IMR-90 (cell line): ENCODE measurements around the gene CERKL. TPM values are rescaled to one million over a fixed set of nuclear protein-coding genes. Genes with fewer than 3 reads are reported as not detected.

Experiments used
- ATAC-seq: fragments of 200-7000 bp; cut with Tn5 transposase; 2 replicates; pipeline ENCODE4 v1.9.1; 2020; ENCODE audit warnings: low read depth, mild to moderate bottlenecking, moderate library complexity
- BruUV-seq: library from RNA; stranded (reverse); fragments of 400-500 nt; replicated peaks from 2 replicates; lab custom pipeline; 2021; lab: Mats Ljungman, UMichigan
- CTCF ChIA-PET: fragments of 300-600 bp; formaldehyde crosslinking; extraction: SDS; loops from one replicate; lab custom pipeline; 2021; ENCODE audit warnings: antibody characterized with exemption; lab: Yijun Ruan, JAX
- POLR2A ChIA-PET: fragments of 300-600 bp; sonication (Branson Sonifier 250); formaldehyde crosslinking; loops from one replicate; lab custom pipeline; 2022; ENCODE audit warnings: antibody characterized with exemption; ENCODE audit not compliant: unreplicated experiment; lab: Charles Lee
- DNase-seq: peaks from one replicate; pipeline ENCODE4 v3.0.0; 2013
- H2AFZ ChIP-seq: replicated peaks from 2 replicates; pipeline ENCODE3; 2013; ENCODE audit warnings: low read length, mild to moderate bottlenecking; ENCODE audit not compliant: poor library complexity
- H2AK5ac ChIP-seq: 2 replicates; pipeline ENCODE4 v1.6.1; 2013; ENCODE audit warnings: low read depth, low read length, inconsistent platforms
- H2AK9ac ChIP-seq: replicated peaks from 2 replicates; pipeline ENCODE3; 2013; ENCODE audit warnings: mild to moderate bottlenecking, low read depth, low read length, moderate library complexity; ENCODE audit not compliant: poor library complexity
- H2BK120ac ChIP-seq: 2 replicates; pipeline ENCODE4 v1.6.1; 2013; ENCODE audit warnings: low read depth, low read length, inconsistent platforms
- H2BK15ac ChIP-seq: 3 replicates; pipeline ENCODE4 v1.6.1; 2013; ENCODE audit warnings: low read depth, low read length, inconsistent platforms
- H2BK20ac ChIP-seq: 2 replicates; pipeline ENCODE4 v1.6.1; 2013; ENCODE audit warnings: low read depth, mild to moderate bottlenecking, inconsistent platforms, low read length, moderate library complexity
- H2BK5ac ChIP-seq: 2 replicates; pipeline ENCODE4 v1.6.1; 2013; ENCODE audit warnings: mild to moderate bottlenecking, low read depth, low read length, inconsistent platforms; ENCODE audit not compliant: poor library complexity, severe bottlenecking
- H3K14ac ChIP-seq: replicated peaks from 2 replicates; pipeline ENCODE4 v1.6.1; 2013; ENCODE audit warnings: low read depth, low read length, inconsistent platforms
- H3K18ac ChIP-seq: 2 replicates; pipeline ENCODE4 v1.6.1; 2013; ENCODE audit warnings: low read depth, low read length, control low read depth
- H3K23ac ChIP-seq: 2 replicates; pipeline ENCODE4 v1.6.1; 2013; ENCODE audit warnings: low read depth, low read length, inconsistent platforms
- H3K27ac ChIP-seq: 2 replicates; pipeline ENCODE4 v1.5.1; 2013; ENCODE audit warnings: mild to moderate bottlenecking, control low read depth, low read length; ENCODE audit not compliant: insufficient read depth
- H3K27me3 ChIP-seq: 2 replicates; pipeline ENCODE4 v1.6.1; 2013; ENCODE audit warnings: low read length; ENCODE audit not compliant: control insufficient read depth, insufficient read depth
- H3K36me3 ChIP-seq: 2 replicates; pipeline ENCODE4 v1.6.1; 2013; ENCODE audit warnings: low read length, mixed read lengths; ENCODE audit not compliant: control insufficient read depth, insufficient read depth
- H3K4ac ChIP-seq: 2 replicates; pipeline ENCODE4 v1.6.1; 2013; ENCODE audit warnings: low read depth, low read length, inconsistent platforms
- H3K4me1 ChIP-seq: 2 replicates; pipeline ENCODE4 v1.6.1; 2013; ENCODE audit warnings: low read length, mixed read lengths; ENCODE audit not compliant: control insufficient read depth, insufficient read depth
- H3K4me2 ChIP-seq: 2 replicates; pipeline ENCODE4 v1.6.1; 2013; ENCODE audit warnings: low read depth, mild to moderate bottlenecking, control low read depth, low read length, moderate library complexity
- H3K4me3 ChIP-seq: 2 replicates; pipeline ENCODE4 v1.5.1; 2013; ENCODE audit warnings: low read depth, mild to moderate bottlenecking, control low read depth, low read length, moderate library complexity; ENCODE audit not compliant: insufficient read depth
- H3K56ac ChIP-seq: 2 replicates; pipeline ENCODE4 v1.6.1; 2013; ENCODE audit warnings: low read length, inconsistent platforms; ENCODE audit not compliant: insufficient read depth; ENCODE audit errors: extremely low read depth
- H3K79me1 ChIP-seq, 2 experiments: 2 replicates each; pipeline ENCODE4 v1.6.1; 2013; ENCODE audit warnings: low read length in 2 of 2, inconsistent platforms in 1 of 2, low read depth in 1 of 2
- H3K9ac ChIP-seq: 2 replicates; pipeline ENCODE4 v1.6.1; 2013; ENCODE audit warnings: low read depth, low read length, control low read depth
- H3K9me1 ChIP-seq: 2 replicates; pipeline ENCODE4 v1.6.1; 2013; ENCODE audit warnings: low read length, inconsistent platforms; ENCODE audit not compliant: insufficient read depth
- H3K9me3 ChIP-seq: 2 replicates; pipeline ENCODE4 v1.6.1; 2013; ENCODE audit warnings: low read length; ENCODE audit not compliant: control insufficient read depth, insufficient read depth
- H4K20me1 ChIP-seq: 2 replicates; pipeline ENCODE4 v1.6.1; 2013; ENCODE audit warnings: low read length, inconsistent platforms; ENCODE audit not compliant: insufficient read depth
- H4K5ac ChIP-seq: 2 replicates; pipeline ENCODE4 v1.6.1; 2013; ENCODE audit warnings: mild to moderate bottlenecking, low read depth, low read length, control low read depth
- H4K8ac ChIP-seq, 2 experiments: 2 replicates each; pipeline ENCODE4 v1.6.1; 2013; ENCODE audit warnings: low read depth in 2 of 2, low read length in 2 of 2, control low read depth in 1 of 2, inconsistent platforms in 1 of 2
- H4K91ac ChIP-seq: 2 replicates; pipeline ENCODE4 v1.6.1; 2013; ENCODE audit warnings: low read depth, low read length, inconsistent platforms; ENCODE audit not compliant: insufficient read depth
- BHLHE40 ChIP-seq: fragments of 150-350 bp; IDR thresholded peaks from 2 replicates; pipeline ENCODE4 v1.6.1; 2016; ENCODE audit warnings: mild to moderate bottlenecking, low read depth, low read length
- RAD21 ChIP-seq: IDR thresholded peaks from 2 replicates; pipeline ENCODE4 v1.6.1; 2012; ENCODE audit warnings: low read length, improper control_type of control experiment
- WGBS, 2 experiments: methylation state at CpG; one replicate each; pipeline versions ENCODE4 v1.1.5 to v1.1.7; 2013; ENCODE audit warnings: missing lambda C conversion rate in 2 of 2; ENCODE audit not compliant: insufficient read length in 1 of 2; ENCODE audit errors: extremely low coverage in 2 of 2; 5-methylcytosine and 5-hydroxymethylcytosine counted together
- dilution Hi-C: fragments of 300-500 bp; cut with HindIII; formaldehyde crosslinking; loops from one replicate; pipeline ENCODE4 v1.14.3; 2018; ENCODE audit warnings: low sequenced_read_pairs; ENCODE audit not compliant: unreplicated experiment
- in situ Hi-C: fragments of 300-500 bp; cut with MboI; formaldehyde crosslinking; loops from 3 replicates; pipeline ENCODE4 v1.14.3; 2019; ENCODE audit warnings: low sequenced_read_pairs, inconsistent platforms, mixed read lengths
- intact Hi-C: fragments of 100-400 bp; cut with micrococcal nuclease; formaldehyde crosslinking; loops from 2 replicates; pipeline ENCODE4 v1.10.0; 2022
- polyA plus RNA-seq, 3 experiments: library from polyadenylated mRNA; depleted of rRNA; stranded (reverse); fragments of >200 nt; gene quantifications; 2 replicates each; pipeline ENCODE4 v1.2.3, GENCODE V29; 2012; ENCODE audit warnings: low replicate concordance in 1 of 3
- total RNA-seq: library from RNA; depleted of rRNA; stranded (reverse); fragments of >200 nt; gene quantifications from 2 replicates; pipeline ENCODE4 v1.2.3, GENCODE V29; 2012
- TF ChIP-seq, protein P1 (sequence below): fragments of 150-350 bp; IDR thresholded peaks from 2 replicates; pipeline ENCODE4 v1.6.1; 2016; ENCODE audit warnings: low read depth, mild to moderate bottlenecking, low read length, moderate library complexity, borderline replicate concordance
- TF ChIP-seq, protein P2 (sequence below): fragments of 150-350 bp; IDR thresholded peaks from 2 replicates; pipeline ENCODE4 v1.6.1; 2017; ENCODE audit warnings: mild to moderate bottlenecking, antibody characterized with exemption, low read length, low read depth

Gene CERKL
- total and polyA plus RNA-seq, 2 of the 4 experiments (the other 2 are of a cell fraction): under 0.01 TPM; not detected in 1

DNA sequence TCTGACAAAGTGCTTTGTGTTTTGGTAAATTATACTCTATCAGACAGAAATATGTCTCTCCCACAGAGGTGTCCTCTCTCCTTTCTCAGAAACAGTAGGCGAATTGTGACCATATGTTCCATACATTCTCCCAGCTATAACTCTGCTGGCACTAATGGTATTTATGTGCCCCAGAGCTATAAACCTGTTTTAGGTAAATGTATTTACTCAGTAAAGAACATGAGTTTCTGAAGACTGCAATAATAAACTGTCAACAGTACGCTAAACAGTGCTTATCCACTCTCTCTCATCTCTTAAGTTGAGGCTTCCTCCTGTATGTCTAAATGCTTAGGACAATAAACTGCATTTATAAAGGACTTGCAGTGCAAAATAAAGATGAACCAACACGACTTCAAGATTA lies 141.2 kb downstream of the CERKL start:
- Histone ChIP-seq H3K18ac (no peak overlapping the region), H3K4ac (no peak overlapping the region), H4K20me1 (no peaks in the 10 kb centered on the region), H3K9ac (no peak overlapping the region), H3K9me1 (peaks cover 3% of the 10 kb centered on the region; the same call in 1 of the 2 replicates), H4K5ac (no peak overlapping the region), H2BK120ac (no peak overlapping the region), H2AFZ (no peak overlapping the region), H3K56ac (no peak overlapping the region), H3K9me3 (no peaks in the 10 kb centered on the region), H2AK9ac (no peak overlapping the region), H3K4me3 (no peak overlapping the region), H2BK5ac (no peak overlapping the region), H3K36me3 (no peaks in the 10 kb centered on the region), H3K27ac (no peak overlapping the region), H2BK15ac (no peak overlapping the region), H3K4me1 (no peaks in the 10 kb centered on the region), H2AK5ac (no peak overlapping the region), H4K8ac (no peak overlapping the region), H3K79me1 (no peaks in the 10 kb centered on the region), H4K91ac (no peak overlapping the region), H2BK20ac (no peak overlapping the region), H3K4me2 (no peak overlapping the region), H3K23ac (no peak overlapping the region), H3K27me3 (no peaks in the 10 kb centered on the region), H3K14ac (no peak overlapping the region)
- CTCF ChIA-PET: no interaction called here
- dilution Hi-C loops (no loop called here), in situ Hi-C loops (no loop called here), intact Hi-C loops (no loop called here)
- no TSS peak for BruUV-seq
- no peak for ATAC-seq
- POLR2A ChIA-PET: no interaction called here
- no peak for DNase-seq
- no CpG with 5 or more reads among the region's 3 CpGs for WGBS, 2 experiments
- TF ChIP-seq BHLHE40 (no peak), RAD21 (no peak)
- TF ChIP-seq, protein P1, sequence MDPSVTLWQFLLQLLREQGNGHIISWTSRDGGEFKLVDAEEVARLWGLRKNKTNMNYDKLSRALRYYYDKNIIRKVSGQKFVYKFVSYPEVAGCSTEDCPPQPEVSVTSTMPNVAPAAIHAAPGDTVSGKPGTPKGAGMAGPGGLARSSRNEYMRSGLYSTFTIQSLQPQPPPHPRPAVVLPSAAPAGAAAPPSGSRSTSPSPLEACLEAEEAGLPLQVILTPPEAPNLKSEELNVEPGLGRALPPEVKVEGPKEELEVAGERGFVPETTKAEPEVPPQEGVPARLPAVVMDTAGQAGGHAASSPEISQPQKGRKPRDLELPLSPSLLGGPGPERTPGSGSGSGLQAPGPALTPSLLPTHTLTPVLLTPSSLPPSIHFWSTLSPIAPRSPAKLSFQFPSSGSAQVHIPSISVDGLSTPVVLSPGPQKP: no peak
- TF ChIP-seq, protein P2, sequence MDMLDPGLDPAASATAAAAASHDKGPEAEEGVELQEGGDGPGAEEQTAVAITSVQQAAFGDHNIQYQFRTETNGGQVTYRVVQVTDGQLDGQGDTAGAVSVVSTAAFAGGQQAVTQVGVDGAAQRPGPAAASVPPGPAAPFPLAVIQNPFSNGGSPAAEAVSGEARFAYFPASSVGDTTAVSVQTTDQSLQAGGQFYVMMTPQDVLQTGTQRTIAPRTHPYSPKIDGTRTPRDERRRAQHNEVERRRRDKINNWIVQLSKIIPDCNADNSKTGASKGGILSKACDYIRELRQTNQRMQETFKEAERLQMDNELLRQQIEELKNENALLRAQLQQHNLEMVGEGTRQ: no peak
